CD4-positive, CD25-positive, alpha-beta regulatory T cell (primary cell): ENCODE data around the gene ZG16. TPM values are rescaled to one million over a fixed set of nuclear protein-coding genes. Genes with fewer than 3 reads are reported as not detected.
"Not testable (repeated sequence)": the region's sequence is repeated elsewhere in the genome, so short reads cannot be mapped to it uniquely, and the experiment has no call there.

Experiments
- ATAC-seq, 2 donors: fragments of 150-1000 bp; cut with Tn5 transposase; one replicate each; pipeline ENCODE4 v1.10.0; 2021; ENCODE audit warnings: low read depth in 2 of 2, moderate number of reproducible peaks in 2 of 2, moderate library complexity in 1 of 2
- DNase-seq, 3 donors: peaks; one replicate each; pipeline versions ENCODE4 v3.0.0 to v3.0.0-alpha.2; 2012 to 2022; ENCODE audit warnings: mixed read lengths in 1 of 3
- H3K27ac ChIP-seq: one replicate; pipeline ENCODE4 v1.7.0; 2013; ENCODE audit warnings: mild to moderate bottlenecking, low read length; ENCODE audit not compliant: insufficient read depth, poor library complexity, severe bottlenecking
- H3K27me3 ChIP-seq: one replicate; pipeline ENCODE4 v1.7.0; 2013; ENCODE audit warnings: low read length; ENCODE audit not compliant: control insufficient read depth, insufficient read depth
- H3K36me3 ChIP-seq: one replicate; pipeline ENCODE4 v1.7.0; 2013; ENCODE audit warnings: mild to moderate bottlenecking, low read length, moderate library complexity; ENCODE audit not compliant: control insufficient read depth, insufficient read depth
- H3K4me1 ChIP-seq: 2 replicates; pipeline ENCODE4 v1.7.0; 2013; ENCODE audit warnings: mild to moderate bottlenecking, low read length; ENCODE audit not compliant: insufficient read depth, control insufficient read depth, poor library complexity, severe bottlenecking
- H3K4me3 ChIP-seq: one replicate; pipeline ENCODE4 v1.7.0; 2013; ENCODE audit warnings: low read depth, mild to moderate bottlenecking, low read length, moderate library complexity
- H3K9me3 ChIP-seq, 2 experiments: 1 replicate in 1 of 2; 2 replicates in 1 of 2; pipeline ENCODE4 v1.7.0; 2013; ENCODE audit warnings: low read length in 2 of 2, mild to moderate bottlenecking in 1 of 2, moderate library complexity in 1 of 2; ENCODE audit not compliant: control insufficient read depth in 2 of 2
- H3K27ac Mint-ChIP-seq, 3 donors: one replicate each; pipeline ENCODE4 v1.8.0; 2020 to 2022; ENCODE audit warnings: mild to moderate bottlenecking in 3 of 3, mixed read lengths in 3 of 3, moderate library complexity in 2 of 3
- H3K27me3 Mint-ChIP-seq: one replicate; pipeline ENCODE4 v1.8.0; 2022; ENCODE audit warnings: mild to moderate bottlenecking, mixed read lengths
- H3K36me3 Mint-ChIP-seq: one replicate; pipeline ENCODE4 v1.8.0; 2020; ENCODE audit warnings: mixed read lengths
- H3K4me1 Mint-ChIP-seq, 4 donors: one replicate each; pipeline ENCODE4 v1.8.0; 2020 to 2022; ENCODE audit warnings: mixed read lengths in 4 of 4, mild to moderate bottlenecking in 1 of 4
- H3K4me3 Mint-ChIP-seq, 4 donors: one replicate each; pipeline ENCODE4 v1.8.0; 2020 to 2022; ENCODE audit warnings: mild to moderate bottlenecking in 4 of 4, mixed read lengths in 4 of 4, moderate library complexity in 3 of 4
- H3K9me3 Mint-ChIP-seq, 7 donors: one replicate each; pipeline ENCODE4 v1.8.0; 2020 to 2022; ENCODE audit warnings: mixed read lengths in 7 of 7, mild to moderate bottlenecking in 3 of 7, moderate library complexity in 2 of 7
- polyA plus RNA-seq, 4 donors: library from polyadenylated mRNA; unstranded; fragments of 300-500 nt; fragmentation: Illumina TruSeq; gene quantifications; one replicate each; pipeline ENCODE4 v1.2.3, GENCODE V29; 2021
- total RNA-seq: library from RNA; stranded (reverse); gene quantifications from one replicate; pipeline ENCODE4 v1.2.3, GENCODE V29; 2022

Gene ZG16
- total and polyA plus RNA-seq, 5 donors from 2014 or later = not detected

GRCh38 chr16:29790183-29790948 is 12.3 kb downstream of the ZG16 start, which contains the start of gene KIF22:
KIF22 (plus strand) TSS chr16:29790751; CDS start chr16:29790760, 9 bp downstream.
- H3K4me1 ChIP-seq = peaks cover 40% of the 10 kb centered on the region
- H3K9me3 ChIP-seq = no peaks in the 10 kb centered on the region
- peak within 1 kb of the TSS; percentile 93 for H3K4me3 ChIP-seq
- ATAC-seq (peak; percentile 91 to 94), DNase-seq (peak; percentile 100)
- Mint-ChIP-seq H3K9me3 (no peaks in the 10 kb centered on the region), H3K4me1 (peaks cover 18 to 49% (median 32%) of the 10 kb centered on the region in 4 donors), H3K36me3 (peaks cover 6% of the 10 kb centered on the region), H3K27ac (peak within 1 kb of the TSS; percentile 97 to 99 (median 98)), H3K27me3 (peaks cover 10% of the 10 kb centered on the region), H3K4me3 (peak within 1 kb of the TSS; percentile 96 to 100 (median 98))
- H3K36me3 ChIP-seq = peaks cover 3% of the 10 kb centered on the region
- H3K27me3 ChIP-seq = no peaks in the 10 kb centered on the region
- peak within 1 kb of the TSS; percentile 82 for H3K27ac ChIP-seq

DNA sequence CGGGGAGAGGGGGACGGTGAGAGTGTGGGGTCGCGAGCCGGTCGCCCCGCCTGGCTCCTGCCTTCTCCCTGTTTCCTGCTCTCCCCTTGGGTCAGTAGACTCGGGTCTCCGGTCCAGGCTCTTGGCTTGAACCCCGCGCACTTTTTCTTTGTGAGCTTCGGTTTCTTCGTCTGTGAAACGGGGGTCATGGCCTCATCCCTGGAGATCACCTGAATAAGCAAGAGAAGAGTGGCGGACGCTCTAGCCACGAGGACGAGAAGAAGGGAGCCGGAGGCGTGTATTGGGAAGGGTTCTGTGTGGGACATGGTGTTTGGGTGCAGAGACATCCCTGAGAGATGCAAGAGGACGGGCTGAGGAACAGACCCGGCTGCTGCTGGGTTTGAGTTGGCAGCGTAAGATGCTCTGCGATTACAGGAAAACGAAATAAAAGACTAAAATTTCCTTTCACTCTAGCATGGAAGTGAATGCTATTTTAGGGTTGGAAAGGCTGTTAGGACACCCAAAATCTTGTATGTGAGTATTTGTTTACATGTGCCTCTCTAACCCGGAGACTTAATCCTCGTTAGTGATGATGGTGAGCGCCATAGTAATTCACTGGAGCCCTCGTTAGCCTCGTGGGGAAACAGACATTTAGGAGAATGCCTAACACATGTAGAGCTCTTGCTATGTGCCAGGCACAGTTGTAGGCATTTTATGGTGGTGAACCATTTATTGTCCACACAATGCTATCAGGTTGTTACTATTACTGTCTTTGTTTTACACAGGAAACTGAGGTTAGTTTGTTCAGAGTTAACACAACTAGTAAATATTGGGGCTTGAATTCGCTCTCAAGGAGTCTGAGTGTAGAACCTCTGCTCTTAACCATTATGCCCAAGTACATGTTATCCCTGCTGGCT is 13.1 kb downstream of the ZG16 start:
- peak overlapping the region; percentile 91 to 98 (median 97) for H3K27ac Mint-ChIP-seq
- H3K36me3 Mint-ChIP-seq = peaks cover 6% of the 10 kb centered on the region
- Histone ChIP-seq H3K4me3 (peak overlapping the region; percentile 93), H3K27ac (peak overlapping the region; percentile 82), H3K27me3 (no peaks in the 10 kb centered on the region), H3K9me3 (no peaks in the 10 kb centered on the region), H3K36me3 (peaks cover 3% of the 10 kb centered on the region), H3K4me1 (peaks cover 36% of the 10 kb centered on the region)
- peaks cover 16 to 45% (median 32%) of the 10 kb centered on the region in 4 donors for H3K4me1 Mint-ChIP-seq
- peak overlapping the region; percentile 96 to 100 (median 98) for H3K4me3 Mint-ChIP-seq
- DNase-seq (peak in 1 of 3 donors; percentile 37), ATAC-seq (peak; percentile 0 to 2)
- no peaks in the 10 kb centered on the region for H3K9me3 Mint-ChIP-seq
- peaks cover 8% of the 10 kb centered on the region for H3K27me3 Mint-ChIP-seq

- Histone ChIP-seq H3K36me3 (peaks cover 9% of the 10 kb centered on the region), H3K4me3 (peak overlapping the region; percentile 93), H3K27me3 (no peaks in the 10 kb centered on the region), H3K4me1 (peaks cover 36% of the 10 kb centered on the region), H3K9me3 (no peaks in the 10 kb centered on the region), H3K27ac (peak overlapping the region; percentile 82)
- no peaks in the 10 kb centered on the region for H3K9me3 Mint-ChIP-seq
- peak overlapping the region; percentile 91 to 98 (median 97) for H3K27ac Mint-ChIP-seq
- peaks cover 16 to 47% (median 32%) of the 10 kb centered on the region in 4 donors for H3K4me1 Mint-ChIP-seq
- peak overlapping the region; percentile 96 to 100 (median 98) for H3K4me3 Mint-ChIP-seq
- H3K27me3 Mint-ChIP-seq = peaks cover 8% of the 10 kb centered on the region
- no peak for DNase-seq
- ATAC-seq = no peak
- H3K36me3 Mint-ChIP-seq = peaks cover 11% of the 10 kb centered on the region
These were observed 14.1 kb downstream of the ZG16 start for GRCh38 chr16:29791845-29792807.

- peak overlapping the region in 2 of 3 donors; percentile 68 to 81 for H3K27ac Mint-ChIP-seq
- not testable (repeated sequence) for H3K9me3 Mint-ChIP-seq, H3K9me3 ChIP-seq, H3K27me3 ChIP-seq, ATAC-seq, H3K27me3 Mint-ChIP-seq, DNase-seq, H3K27ac ChIP-seq, H3K4me3 ChIP-seq
- Histone ChIP-seq H3K36me3 (peaks cover 19% of the 10 kb centered on the region), H3K4me1 (peaks cover 36% of the 10 kb centered on the region)
- peaks cover 16 to 47% (median 33%) of the 10 kb centered on the region in 4 donors for H3K4me1 Mint-ChIP-seq
- peak overlapping the region in 3 of 4 donors; percentile 8 to 97 (median 96) for H3K4me3 Mint-ChIP-seq
- H3K36me3 Mint-ChIP-seq = peaks cover 18% of the 10 kb centered on the region
These were observed 15.1 kb downstream of the ZG16 start for GRCh38 chr16:29793153-29793552.

DNA sequence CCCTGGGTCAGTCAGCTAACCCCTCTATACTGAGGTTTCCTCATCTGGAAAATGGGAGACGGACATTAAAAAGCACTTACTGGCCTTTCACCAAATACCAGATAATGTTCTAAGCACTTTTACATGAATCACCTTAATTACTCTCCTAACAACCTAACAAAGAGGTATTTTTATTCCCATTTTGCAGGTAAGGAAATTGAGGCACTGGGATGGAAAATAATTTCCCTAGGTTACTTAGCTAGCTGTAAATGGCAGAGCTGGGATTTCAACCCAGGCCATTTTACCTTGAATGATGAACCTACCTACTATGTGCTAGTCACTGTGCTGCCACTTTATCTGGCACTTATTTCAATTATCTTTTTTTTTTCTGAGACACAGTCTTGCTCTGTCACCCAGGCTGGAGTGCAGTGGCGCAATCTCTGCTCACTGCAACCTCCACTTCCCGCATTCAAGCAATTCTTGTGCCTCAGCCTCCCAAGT is 16.2 kb downstream of the ZG16 start:
- Histone ChIP-seq H3K9me3 (no peaks in the 10 kb centered on the region), H3K4me1 (peaks cover 36% of the 10 kb centered on the region), H3K4me3 (no peak overlapping the region), H3K27ac (no peak overlapping the region), H3K27me3 (no peaks in the 10 kb centered on the region), H3K36me3 (peaks cover 30% of the 10 kb centered on the region)
- DNase-seq (no peak), ATAC-seq (no peak)
- Mint-ChIP-seq H3K4me3 (peak overlapping the region in 1 of 4 donors; percentile 71), H3K27ac (peak overlapping the region in 1 of 3 donors; percentile 1), H3K27me3 (peaks cover 8% of the 10 kb centered on the region), H3K9me3 (no peaks in the 10 kb centered on the region), H3K36me3 (peaks cover 28% of the 10 kb centered on the region), H3K4me1 (peaks cover 16 to 44% (median 33%) of the 10 kb centered on the region in 4 donors)

GRCh38 chr16:29802416-29802935 is 24.4 kb downstream of the ZG16 start:
- Histone ChIP-seq H3K4me3 (no peak overlapping the region), H3K27me3 (no peaks in the 10 kb centered on the region), H3K27ac (no peak overlapping the region), H3K4me1 (peaks cover 16% of the 10 kb centered on the region), H3K36me3 (peaks cover 50% of the 10 kb centered on the region), H3K9me3 (no peaks in the 10 kb centered on the region)
- peaks cover 4% of the 10 kb centered on the region for H3K27me3 Mint-ChIP-seq
- H3K4me3 Mint-ChIP-seq = peak overlapping the region; percentile 7 to 90 (median 40)
- ATAC-seq (no peak), DNase-seq (no peak)
- H3K9me3 Mint-ChIP-seq = peaks cover 0 to 2% (median 0%) of the 10 kb centered on the region in 7 donors
- H3K27ac Mint-ChIP-seq = peak overlapping the region in 2 of 3 donors; percentile 25 to 75
- H3K36me3 Mint-ChIP-seq = peaks cover 34% of the 10 kb centered on the region
- H3K4me1 Mint-ChIP-seq = peaks cover 4 to 22% (median 18%) of the 10 kb centered on the region in 4 donors
